OCI-M2 (cell line): ENCODE data around the gene PFN3.

Experiments used
- DNase-seq: peaks from one replicate; lab custom pipeline; 2025; ENCODE audit not compliant: unreplicated experiment; lab: John Stamatoyannopoulos, UW

Gene PFN3

DNA sequence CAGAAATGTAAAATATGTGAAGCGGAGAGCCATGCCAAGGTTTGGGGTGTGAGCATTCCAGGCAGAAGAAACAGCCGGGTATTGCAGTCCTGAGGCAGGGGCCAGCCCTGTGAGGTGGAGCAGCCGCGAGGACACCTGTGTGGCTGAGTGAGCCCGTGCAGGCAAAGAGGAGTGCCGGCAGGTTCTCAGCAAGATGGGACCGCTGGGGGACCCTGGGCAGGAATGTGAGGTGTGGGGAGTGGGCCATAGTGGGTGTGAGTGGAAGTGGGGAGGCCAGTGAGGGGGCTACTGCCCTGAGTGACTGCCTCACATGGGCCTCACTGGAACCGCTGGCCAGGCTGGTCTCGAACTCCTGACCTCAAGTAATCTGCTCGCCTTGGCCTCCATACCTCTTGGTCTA, 38.0 kb upstream of the PFN3 start:
- no peak for DNase-seq

DNA sequence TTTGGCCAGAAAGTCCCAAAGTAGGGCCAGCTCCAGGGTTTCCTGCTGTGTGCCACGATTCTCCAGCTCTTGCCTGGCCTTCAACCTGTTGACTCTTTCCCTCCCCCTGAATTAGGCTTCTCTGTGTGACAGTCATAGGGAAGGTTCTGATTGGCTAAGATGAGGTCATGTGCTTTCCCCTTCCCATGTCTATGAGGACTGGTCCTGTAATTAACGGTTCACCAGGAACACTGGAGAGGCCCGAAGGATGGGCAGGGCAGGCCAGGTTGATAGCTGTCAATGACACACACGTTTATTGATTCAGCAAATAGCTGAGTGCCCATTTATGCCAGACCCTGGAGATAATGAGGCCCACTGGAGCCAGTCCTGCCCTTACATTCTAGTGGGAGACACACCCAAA, 37.2 kb upstream of the PFN3 start:
- DNase-seq: no peak

DNA sequence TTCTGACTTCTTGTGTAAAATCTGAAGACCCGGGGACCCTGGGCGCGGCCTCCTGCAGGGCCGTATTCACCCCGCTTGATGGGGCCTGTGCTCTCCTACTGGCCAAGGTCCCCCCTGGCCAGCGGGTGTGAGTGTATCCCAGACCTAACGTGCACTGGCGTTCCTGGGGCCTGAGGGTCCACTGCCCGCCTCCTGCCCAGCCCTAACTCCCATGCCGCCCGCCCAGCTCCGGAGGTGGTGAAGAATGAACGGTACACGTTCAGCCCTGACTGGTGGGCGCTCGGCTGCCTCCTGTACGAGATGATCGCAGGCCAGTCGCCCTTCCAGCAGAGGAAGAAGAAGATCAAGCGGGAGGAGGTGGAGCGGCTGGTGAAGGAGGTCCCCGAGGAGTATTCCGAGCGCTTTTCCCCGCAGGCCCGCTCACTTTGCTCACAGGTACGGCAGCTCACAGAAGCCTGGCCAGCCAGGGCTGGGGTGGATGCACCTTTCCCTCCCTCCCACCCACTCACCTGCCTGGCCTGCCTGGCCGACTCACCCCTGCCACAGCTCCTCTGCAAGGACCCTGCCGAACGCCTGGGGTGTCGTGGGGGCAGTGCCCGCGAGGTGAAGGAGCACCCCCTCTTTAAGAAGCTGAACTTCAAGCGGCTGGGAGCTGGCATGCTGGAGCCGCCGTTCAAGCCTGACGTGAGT, 35.5 kb upstream of the PFN3 start:
- DNase-seq: no peak

DNA sequence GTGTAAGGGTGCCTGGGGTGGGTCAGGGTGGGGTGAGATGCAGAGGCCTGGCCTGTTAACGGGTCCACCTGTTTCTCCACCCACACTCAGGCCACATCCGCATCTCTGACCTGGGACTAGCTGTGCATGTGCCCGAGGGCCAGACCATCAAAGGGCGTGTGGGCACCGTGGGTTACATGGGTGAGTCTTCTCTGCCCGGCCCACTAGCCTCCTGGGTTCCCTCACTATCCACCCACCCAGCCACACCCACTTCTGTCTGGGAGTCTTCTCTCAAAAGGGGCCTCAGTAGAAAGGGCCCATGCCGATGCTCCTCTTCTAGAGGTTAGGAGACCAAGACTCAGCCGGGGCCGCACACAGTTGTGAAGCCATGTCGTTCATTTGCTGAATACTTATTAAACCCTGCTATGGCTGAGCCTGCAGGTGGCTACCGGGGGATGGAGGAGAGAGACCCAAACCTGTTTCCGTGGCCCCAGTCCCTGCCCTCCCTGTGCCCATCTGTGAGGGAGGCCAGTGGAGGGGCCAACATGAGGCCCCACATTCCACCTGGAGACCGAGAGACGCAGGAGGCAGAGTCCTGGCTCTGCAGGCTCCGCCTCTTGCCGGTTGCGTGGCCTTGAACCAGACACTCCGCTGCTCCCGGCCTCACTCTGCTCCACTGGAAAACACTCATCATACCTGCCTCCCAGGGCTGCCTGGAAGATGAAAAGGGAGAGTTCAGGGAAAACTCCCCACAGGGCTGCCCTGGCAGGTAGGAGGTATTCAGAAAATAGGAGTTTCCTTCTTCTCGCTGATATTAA, 34.7 kb upstream of the PFN3 start:
- DNase-seq: no peak

DNA sequence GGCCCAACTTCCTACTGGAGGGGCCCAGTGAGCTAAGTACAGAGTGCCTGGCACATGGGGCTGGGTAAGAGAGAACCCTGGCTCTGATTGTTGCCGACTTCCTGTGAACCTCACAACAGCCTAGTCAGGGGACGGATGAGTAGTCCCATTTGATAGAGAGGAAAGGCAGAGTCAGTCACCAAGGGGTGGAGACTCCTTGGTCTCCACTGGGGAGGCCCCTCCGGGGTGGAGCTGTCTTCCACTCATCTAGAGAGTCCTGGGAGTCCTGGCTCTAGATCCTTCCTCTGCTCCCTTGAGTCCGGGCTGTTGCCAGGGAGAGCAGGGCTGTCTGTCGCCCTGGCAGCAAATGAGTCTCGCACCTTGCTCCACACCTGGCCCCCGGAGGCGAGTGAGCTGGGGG, 34.0 kb upstream of the PFN3 start:
- no peak for DNase-seq

DNA sequence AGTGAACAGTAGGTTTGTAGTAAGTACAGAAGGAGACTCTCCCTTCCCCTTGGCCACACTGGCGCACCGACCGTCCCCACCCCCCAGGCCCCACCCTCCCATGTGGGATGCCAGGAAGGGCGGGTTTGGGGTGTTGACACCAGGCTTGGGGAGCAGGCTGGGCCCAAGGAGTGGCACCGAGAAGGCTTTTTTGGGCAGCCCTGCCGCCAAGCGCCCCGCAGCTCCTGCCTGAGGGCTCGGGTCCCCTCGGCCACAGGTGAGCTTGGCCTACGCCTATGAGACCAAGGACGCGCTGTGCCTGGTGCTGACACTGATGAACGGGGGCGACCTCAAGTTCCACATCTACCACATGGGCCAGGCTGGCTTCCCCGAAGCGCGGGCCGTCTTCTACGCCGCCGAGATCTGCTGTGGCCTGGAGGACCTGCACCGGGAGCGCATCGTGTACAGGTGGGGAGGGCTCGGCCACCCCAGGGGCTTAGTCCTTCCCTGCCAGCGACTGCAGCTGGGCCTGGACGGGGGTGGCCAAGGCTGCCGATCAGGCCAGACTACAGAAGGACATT, 33.3 kb upstream of the PFN3 start:
- no peak for DNase-seq

DNA sequence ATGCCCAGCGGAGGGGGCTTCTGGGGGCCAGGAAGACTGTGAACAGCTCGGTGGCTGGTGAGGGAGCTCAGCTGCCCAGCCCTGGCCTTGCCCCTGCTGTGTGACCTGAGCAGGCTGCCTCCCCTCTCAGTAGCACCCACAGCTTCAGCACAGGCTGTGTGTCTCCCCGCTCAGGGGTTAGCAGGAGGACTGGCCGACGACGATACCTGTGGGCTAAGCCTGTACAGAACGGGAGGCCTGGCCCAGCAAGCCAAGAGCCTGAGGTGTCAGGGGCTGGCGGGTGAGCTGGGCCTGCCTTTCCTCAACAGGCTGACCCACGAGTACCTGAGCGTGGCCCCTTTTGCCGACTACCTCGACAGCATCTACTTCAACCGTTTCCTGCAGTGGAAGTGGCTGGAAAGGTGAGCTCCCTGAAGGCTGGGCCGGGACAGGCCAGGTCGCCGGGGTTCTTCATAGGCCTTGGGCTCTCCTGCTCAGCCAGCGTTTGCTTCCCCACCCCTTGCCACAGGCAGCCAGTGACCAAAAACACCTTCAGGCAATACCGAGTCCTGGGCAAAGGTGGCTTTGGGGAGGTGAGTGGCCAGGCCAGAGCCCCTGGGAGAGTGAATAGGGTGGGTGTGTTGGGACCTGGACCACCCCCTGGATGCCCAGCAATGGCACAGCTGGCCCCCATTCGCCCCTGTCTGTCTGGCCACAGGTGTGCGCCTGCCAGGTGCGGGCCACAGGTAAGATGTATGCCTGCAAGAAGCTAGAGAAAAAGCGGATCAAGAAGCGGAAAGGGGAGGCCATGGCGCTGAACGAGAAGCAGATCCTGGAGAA, 32.6 kb upstream of the PFN3 start:
- DNase-seq: no peak

DNA sequence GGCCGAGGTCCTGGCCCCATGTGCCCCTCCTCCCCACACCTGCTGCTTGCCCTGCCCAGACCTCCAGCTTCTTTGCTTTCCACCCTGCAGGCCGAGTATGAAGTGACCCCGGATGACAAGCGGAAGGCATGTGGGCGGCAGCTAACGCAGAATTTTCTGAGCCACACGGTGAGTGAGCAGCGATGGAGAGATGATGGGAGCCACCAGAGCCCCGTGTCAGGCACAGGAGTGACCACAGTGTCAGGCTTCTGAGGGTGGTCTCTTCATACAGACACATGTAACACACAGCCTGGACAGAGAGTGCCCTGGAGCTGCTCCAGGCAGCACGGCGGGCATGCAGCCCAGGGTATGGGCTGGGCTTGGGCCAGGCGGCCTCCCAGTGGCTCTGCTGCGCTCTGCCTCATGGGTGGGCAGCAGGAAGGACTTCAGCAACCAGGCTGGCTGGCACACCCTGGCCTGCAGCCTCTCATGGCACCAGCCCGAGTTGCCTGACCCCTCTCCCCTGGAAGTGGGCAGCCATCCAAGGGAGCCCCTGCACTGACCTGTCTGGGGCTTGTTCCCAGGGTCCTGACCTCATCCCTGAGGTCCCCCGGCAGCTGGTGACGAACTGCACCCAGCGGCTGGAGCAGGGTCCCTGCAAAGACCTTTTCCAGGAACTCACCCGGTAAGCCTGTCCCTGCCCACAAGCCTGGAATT, 31.8 kb upstream of the PFN3 start:
- DNase-seq: no peak

DNA sequence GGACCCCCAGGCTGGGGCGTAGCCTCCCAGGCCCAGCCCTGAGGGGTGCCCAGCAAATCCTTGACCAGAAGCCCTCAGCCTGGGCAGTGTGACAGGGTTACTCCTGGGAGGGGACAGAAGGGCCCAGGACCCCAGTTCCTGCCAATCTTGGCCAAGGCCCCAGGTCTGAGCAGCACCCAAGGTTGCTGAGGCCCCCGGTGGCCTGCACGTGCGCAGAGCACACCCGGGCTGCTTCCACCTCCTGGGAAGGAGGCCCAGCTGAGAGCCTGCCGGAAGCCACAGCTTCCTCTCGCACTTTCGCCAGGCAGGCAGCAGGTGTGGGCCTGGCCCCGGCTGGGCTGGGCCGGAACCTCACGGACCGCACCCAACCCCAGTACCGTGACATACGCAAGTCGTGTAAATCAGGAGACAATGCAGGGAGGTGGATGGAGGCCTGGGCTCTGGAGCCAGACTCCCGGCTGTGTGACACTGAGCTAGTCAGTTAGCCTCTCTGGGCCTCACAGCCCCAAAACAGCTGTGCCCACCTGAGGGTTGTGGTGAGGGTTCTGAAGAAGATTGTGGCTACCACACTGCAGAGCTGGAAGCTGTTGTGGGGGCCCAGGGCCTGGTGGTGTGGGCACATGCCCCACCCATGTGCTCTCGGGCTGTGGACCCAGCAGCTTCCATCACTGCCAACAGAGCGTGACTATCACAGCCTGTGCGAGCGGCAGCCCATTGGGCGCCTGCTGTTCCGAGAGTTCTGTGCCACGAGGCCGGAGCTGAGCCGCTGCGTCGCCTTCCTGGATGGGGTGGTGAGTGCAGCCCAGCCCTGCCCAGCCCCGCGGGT, 31.1 kb upstream of the PFN3 start:
- DNase-seq: no peak

DNA sequence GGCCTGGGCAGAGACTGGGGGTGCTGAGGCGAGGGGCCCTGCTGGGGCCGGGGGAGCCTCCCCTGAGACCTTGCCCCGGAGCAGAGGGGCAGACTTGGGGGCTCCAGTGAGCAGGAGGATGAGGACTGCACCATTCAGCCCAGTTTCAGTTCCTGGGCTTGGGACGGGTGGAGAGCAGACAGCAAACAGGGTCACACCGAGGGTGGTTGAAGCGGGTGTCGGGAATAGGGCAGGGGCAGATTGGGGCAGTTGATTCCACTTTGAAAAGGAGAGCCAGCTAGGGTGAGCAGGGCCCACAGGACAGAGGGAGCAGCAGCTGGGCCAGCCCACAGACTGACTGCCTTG, 30.5 kb upstream of the PFN3 start:
- no peak for DNase-seq

DNA sequence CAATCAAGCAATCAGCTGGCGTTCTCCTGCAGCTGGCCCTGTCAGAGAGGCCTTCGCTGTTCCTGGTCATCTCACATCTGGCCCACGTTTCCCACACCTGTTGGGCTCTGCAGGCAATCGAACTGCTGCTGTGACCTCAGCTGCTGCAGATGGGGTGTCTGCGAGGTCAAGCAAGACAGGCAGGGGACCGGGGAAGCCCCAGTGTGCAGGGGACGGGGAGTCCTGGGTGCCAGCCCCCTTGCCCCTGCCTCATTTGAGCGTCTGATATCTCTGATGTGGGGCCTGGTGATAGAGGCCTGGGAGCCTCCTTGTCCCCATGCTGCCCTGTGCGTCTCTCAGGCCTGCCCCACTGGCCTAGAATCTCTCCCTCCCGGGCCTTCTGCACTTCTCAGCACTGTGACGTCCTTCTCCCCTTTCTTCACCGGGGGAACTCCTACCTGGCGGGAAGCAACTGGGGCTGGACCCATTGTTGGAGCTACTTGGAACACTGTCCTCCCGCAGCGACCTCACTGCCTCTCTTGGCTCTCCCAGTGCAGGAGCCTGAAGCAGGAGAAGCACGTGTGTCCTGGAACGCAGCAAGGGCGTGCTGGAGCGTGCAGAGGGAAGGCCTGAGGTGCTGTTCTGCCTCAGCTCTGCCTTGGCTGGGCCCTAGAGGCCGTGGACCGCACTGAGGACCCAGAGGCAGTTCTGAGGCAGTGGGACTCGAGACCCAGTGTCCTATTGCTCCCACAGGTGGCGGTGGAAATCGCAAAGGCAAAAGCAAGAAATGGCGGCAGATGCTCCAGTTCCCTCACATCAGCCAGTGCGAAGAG, 29.9 kb upstream of the PFN3 start:
- DNase-seq: no peak

DNA sequence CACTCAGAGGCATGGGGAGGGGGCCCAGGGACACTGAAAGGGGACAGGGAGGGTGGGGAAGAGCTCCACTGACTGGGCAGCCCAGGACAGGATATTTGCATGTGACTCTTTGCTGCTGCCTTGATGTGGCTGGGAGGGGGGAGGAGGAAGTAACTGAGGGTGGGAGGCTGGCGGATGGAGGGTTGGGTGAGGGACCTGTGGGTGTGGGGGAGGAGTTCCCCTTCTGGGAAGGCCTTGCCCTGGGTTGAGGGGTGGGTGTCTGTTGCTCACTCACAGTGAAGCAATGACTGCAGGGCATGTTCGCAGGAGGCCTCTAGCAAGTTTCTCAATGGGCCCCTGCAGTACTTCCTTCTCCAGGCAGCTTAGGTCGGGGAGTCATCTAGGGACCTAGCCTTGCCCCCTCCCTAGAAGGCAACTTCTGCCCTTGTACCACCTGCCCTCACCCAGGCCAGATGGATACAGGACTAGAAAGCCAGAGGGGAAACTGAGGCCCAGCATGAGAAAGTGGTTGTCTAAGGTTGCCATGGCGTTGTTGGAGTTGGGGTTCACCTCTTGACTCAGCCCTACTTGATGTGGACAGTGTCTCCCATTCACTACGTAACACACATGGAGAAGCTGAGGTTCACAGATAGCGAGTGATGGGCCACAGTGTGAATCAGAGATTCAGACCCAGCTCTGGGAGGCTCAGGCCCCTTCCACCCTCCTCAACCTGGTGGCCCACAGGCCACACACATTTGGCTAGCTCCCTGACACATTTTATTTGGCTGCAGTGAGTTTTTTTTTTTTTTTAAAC, 29.0 kb upstream of the PFN3 start:
- DNase-seq: no peak

DNA sequence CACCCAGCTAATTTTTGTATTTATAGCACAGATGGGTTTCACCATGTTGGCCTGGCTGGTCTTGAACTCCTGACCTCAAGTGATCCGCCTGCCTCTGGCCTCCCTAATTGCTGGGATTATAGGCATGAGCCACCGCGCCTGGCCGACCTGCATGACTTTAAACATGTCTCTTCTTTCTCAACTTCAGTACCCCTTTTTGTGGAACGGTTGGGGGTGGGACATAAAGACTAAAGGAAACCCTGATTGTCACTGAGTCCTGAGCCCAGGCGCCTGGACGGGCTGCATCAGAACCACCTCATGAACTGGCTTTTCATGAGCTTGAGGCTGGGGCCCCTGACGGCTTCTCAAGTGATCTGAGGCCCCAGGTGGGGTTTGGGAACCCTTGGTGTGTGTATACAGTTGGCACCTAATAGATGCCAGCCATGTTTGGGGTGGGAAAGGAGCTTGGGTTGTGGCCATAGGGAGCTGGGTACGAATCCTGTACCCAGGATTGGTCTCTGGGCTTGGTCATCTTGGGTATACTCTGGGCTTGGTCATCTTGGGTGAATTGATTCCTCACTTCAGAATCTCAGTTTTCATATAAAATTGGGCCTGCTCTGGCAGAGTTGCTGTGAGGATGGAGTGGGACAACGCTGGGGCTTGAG, 28.2 kb upstream of the PFN3 start:
- DNase-seq: no peak

DNA sequence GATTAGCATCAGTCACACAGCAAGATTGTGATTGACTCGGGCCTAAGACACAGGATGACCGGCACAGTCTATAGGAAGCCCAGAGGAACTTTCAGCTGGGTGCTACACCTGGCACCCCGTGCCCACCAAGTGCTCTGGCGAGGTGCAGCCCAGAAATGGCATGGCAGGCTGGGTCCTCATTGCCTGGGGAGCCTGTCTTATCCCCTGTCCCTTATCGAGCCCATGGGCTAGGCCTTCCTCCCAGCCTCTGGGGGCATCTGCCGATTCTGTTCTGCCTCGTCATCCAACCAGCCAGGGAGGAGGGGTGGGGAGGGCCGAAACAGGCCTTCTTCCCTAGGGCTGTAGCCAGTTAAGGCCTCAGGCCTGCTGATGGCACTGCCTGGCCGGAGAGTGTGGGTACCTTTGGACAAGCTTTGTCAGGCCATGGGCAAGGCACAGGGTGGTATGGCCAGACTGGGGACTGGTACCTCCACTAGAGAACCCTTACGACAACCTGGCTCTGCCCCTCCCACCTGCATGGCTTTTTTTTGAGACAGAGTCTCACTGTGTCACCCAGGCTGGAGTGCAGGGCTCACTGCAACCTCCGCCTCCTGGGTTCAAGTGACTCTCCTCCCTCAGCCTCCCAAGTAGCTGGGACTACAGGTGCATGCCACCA, 27.6 kb upstream of the PFN3 start:
- DNase-seq: no peak

DNA sequence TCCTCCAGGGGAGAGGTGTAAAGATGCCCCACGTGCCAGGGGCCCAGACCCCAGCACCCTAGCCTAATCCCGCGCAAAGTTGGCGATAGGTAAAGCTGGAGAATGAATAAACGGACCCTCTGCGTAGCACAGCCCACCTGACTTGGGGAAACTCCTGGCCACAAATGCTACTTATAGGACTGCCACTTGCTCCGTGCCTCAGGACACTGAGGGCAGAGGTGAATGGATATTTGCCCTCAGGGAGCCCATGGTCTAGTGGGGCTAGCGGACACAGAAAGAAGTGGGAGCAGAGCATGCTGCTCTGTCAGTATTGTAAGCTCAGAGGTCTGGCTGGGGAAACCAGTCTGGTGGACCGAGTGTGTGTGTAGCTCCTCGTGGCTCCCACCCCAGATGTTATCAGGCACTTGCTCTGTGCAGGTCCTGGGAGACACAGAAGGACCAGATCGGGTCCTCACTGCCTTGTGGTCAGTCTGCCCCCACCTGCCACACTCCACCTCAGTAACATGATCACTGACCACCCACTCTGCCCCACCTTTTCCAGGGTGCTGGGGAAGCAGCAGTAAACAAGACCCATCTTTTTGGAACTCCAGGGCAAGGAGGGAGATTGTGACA, 26.9 kb upstream of the PFN3 start:
- DNase-seq: no peak

DNA sequence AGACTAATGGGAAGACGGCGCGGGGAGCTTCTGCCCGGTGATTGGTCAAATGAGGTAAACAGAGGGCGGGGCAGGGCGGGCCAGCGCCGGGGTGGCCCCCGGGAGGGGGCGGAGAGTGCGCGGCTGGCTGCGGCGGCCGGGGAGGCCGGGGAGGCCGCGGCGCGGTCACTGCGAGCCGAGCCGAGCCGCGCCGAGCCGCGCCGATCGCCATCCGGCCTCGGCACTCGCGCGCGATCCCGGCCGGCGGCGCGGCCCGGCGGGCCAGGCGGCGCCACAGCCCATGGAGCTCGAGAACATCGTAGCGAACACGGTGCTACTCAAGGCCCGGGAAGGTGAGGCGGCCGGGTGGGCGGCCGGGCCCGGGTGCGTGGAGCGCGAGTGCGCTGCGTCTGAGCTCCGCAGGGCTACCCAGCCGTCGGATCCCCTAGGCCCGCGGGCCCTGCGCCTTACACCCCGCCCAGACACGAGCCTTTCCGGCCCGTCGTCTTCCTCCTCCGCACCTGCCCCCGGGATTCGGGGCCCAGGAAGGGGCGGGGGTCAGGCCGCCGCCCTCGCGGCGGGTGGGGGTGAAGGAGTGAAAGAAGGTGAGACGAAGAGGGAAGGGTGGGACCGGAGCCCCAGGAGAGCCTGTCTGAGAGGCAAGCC, 26.2 kb upstream of the PFN3 start, which contains the start of gene GRK6:
Gene GRK6 (plus strand): TSS at position 111 of the 645 bp plus-strand sequence. CDS start 170 bp downstream, at position 281.
- DNase-seq: no peak
